IgD-negative memory B cell (primary cell): ENCODE results near the gene MYD88. TPM values are rescaled to one million over a fixed set of nuclear protein-coding genes. Genes with fewer than 3 reads are reported as not detected.
A peak's percentile ranks its signal among the peaks of the same experiment; 100 is the strongest.

Experiments
- H3K27ac Mint-ChIP-seq, 3 donors: one replicate each; pipeline ENCODE4 v1.8.0; 2020 to 2022; ENCODE audit warnings: mild to moderate bottlenecking in 3 of 3, mixed read lengths in 3 of 3, moderate library complexity in 1 of 3
- H3K27me3 Mint-ChIP-seq: one replicate; pipeline ENCODE4 v1.8.0; 2021; ENCODE audit warnings: mixed read lengths
- H3K36me3 Mint-ChIP-seq: one replicate; pipeline ENCODE4 v1.8.0; 2020; ENCODE audit warnings: mild to moderate bottlenecking, mixed read lengths
- H3K4me1 Mint-ChIP-seq, 3 donors: one replicate each; pipeline ENCODE4 v1.8.0; 2020 to 2022; ENCODE audit warnings: mixed read lengths in 3 of 3, mild to moderate bottlenecking in 1 of 3
- H3K4me3 Mint-ChIP-seq, 4 donors: one replicate each; pipeline ENCODE4 v1.8.0; 2020 to 2022; ENCODE audit warnings: mild to moderate bottlenecking in 4 of 4, mixed read lengths in 4 of 4, moderate library complexity in 3 of 4
- H3K9me3 Mint-ChIP-seq, 3 donors: one replicate each; pipeline ENCODE4 v1.8.0; 2020 to 2021; ENCODE audit warnings: mixed read lengths in 3 of 3, mild to moderate bottlenecking in 1 of 3
- polyA plus RNA-seq: library from polyadenylated mRNA; unstranded; fragments of 300-500 nt; fragmentation: Illumina TruSeq; gene quantifications from one replicate; pipeline ENCODE4 v1.2.3, GENCODE V29; 2021

The MYD88 gene
- 83.0 TPM for polyA plus RNA-seq

GRCh38 chr3:38138349-38139190, at the start of gene MYD88:
MYD88 (plus strand) TSS chr3:38138661; CDS start chr3:38138701, 40 bp downstream.
- Mint-ChIP-seq H3K36me3 (peaks cover 5% of the 10 kb centered on the region), H3K9me3 (no peaks in the 10 kb centered on the region), H3K27ac (peak within 1 kb of the TSS; percentile 78 to 99 (median 99)), H3K27me3 (no peaks in the 10 kb centered on the region), H3K4me1 (peaks cover 28 to 52% (median 38%) of the 10 kb centered on the region in 3 donors), H3K4me3 (peak within 1 kb of the TSS; percentile 89 to 98 (median 96))

- H3K27me3 Mint-ChIP-seq, result no peaks in the 10 kb centered on the region
These were observed 49.3 kb upstream of the MYD88 start for GRCh38 chr3:38089163-38089562.

GRCh38 chr3:38090453-38090852, 48.0 kb upstream of the MYD88 start:
- Mint-ChIP-seq H3K27me3 (no peaks in the 10 kb centered on the region), H3K4me3 (no peak overlapping the region), H3K36me3 (peaks cover 3% of the 10 kb centered on the region), H3K9me3 (peaks cover 0 to 1% (median 0%) of the 10 kb centered on the region in 3 donors), H3K27ac (no peak overlapping the region), H3K4me1 (peaks cover 0 to 5% (median 1%) of the 10 kb centered on the region in 3 donors)

More at GRCh38 chr3:38089163-38089562, 49.3 kb upstream of the MYD88 start:
- Mint-ChIP-seq H3K4me3 (peak overlapping the region in 1 of 4 donors; percentile 25), H3K36me3 (peaks cover 5% of the 10 kb centered on the region), H3K4me1 (peaks cover 0 to 5% (median 1%) of the 10 kb centered on the region in 3 donors), H3K9me3 (peaks cover 0 to 4% (median 2%) of the 10 kb centered on the region in 3 donors), H3K27ac (no peak overlapping the region)

GRCh38 chr3:38094999-38095398, 43.5 kb upstream of the MYD88 start:
- Mint-ChIP-seq H3K27me3 (peaks cover 8% of the 10 kb centered on the region), H3K9me3 (peaks cover 0 to 1% (median 0%) of the 10 kb centered on the region in 3 donors), H3K4me1 (peaks cover 0 to 5% (median 1%) of the 10 kb centered on the region in 3 donors), H3K27ac (peak overlapping the region in 1 of 3 donors; percentile 4), H3K4me3 (no peak overlapping the region), H3K36me3 (peaks cover 3% of the 10 kb centered on the region)

- Mint-ChIP-seq H3K4me1 (peaks cover 0 to 5% (median 1%) of the 10 kb centered on the region in 3 donors), H3K27me3 (peaks cover 8% of the 10 kb centered on the region), H3K9me3 (peaks cover 0 to 1% (median 0%) of the 10 kb centered on the region in 3 donors), H3K27ac (peak overlapping the region in 1 of 3 donors; percentile 4), H3K36me3 (peaks cover 3% of the 10 kb centered on the region), H3K4me3 (no peak overlapping the region)
These were observed 42.6 kb upstream of the MYD88 start for GRCh38 chr3:38095669-38096483.

GRCh38 chr3:38097446-38098375, 40.8 kb upstream of the MYD88 start:
- H3K4me3 Mint-ChIP-seq, result no peak overlapping the region
- no peaks in the 10 kb centered on the region for H3K9me3 Mint-ChIP-seq
- H3K27ac Mint-ChIP-seq, result no peak overlapping the region
- peaks cover 3% of the 10 kb centered on the region for H3K36me3 Mint-ChIP-seq
- peaks cover 8% of the 10 kb centered on the region for H3K27me3 Mint-ChIP-seq
- peaks cover 5 to 6% (median 6%) of the 10 kb centered on the region in 3 donors for H3K4me1 Mint-ChIP-seq

- Mint-ChIP-seq H3K4me3 (no peak overlapping the region), H3K27ac (no peak overlapping the region), H3K27me3 (peaks cover 8% of the 10 kb centered on the region)
These were observed 40.1 kb upstream of the MYD88 start for GRCh38 chr3:38098376-38098723.

GRCh38 chr3:38099518-38099917, 38.9 kb upstream of the MYD88 start:
- Mint-ChIP-seq H3K27me3 (peaks cover 8% of the 10 kb centered on the region), H3K4me1 (peaks cover 6 to 9% (median 6%) of the 10 kb centered on the region in 3 donors), H3K36me3 (peaks cover under 1% of the 10 kb centered on the region), H3K4me3 (no peak overlapping the region), H3K9me3 (peaks cover 1 to 3% (median 2%) of the 10 kb centered on the region in 3 donors), H3K27ac (no peak overlapping the region)

More at GRCh38 chr3:38098376-38098723, 40.1 kb upstream of the MYD88 start:
- peaks cover 3% of the 10 kb centered on the region for H3K36me3 Mint-ChIP-seq
- H3K9me3 Mint-ChIP-seq, result peaks cover 0 to 1% (median 0%) of the 10 kb centered on the region in 3 donors
- peaks cover 6 to 9% (median 6%) of the 10 kb centered on the region in 3 donors for H3K4me1 Mint-ChIP-seq

- Mint-ChIP-seq H3K9me3 (peaks cover 1 to 10% (median 3%) of the 10 kb centered on the region in 3 donors), H3K4me3 (no peak overlapping the region), H3K27me3 (peaks cover 8% of the 10 kb centered on the region), H3K36me3 (peaks cover 2% of the 10 kb centered on the region), H3K27ac (no peak overlapping the region), H3K4me1 (peaks cover 6 to 9% (median 6%) of the 10 kb centered on the region in 3 donors)
These were observed 38.0 kb upstream of the MYD88 start for GRCh38 chr3:38100498-38100897.

- H3K27ac Mint-ChIP-seq, result no peak overlapping the region
- H3K4me1 Mint-ChIP-seq, result peaks cover 6 to 9% (median 6%) of the 10 kb centered on the region in 3 donors
- H3K4me3 Mint-ChIP-seq, result no peak overlapping the region
- peaks cover 10% of the 10 kb centered on the region for H3K27me3 Mint-ChIP-seq
- peaks cover 3 to 10% (median 5%) of the 10 kb centered on the region in 3 donors for H3K9me3 Mint-ChIP-seq
- peaks cover 2% of the 10 kb centered on the region for H3K36me3 Mint-ChIP-seq
These were observed 36.5 kb upstream of the MYD88 start for GRCh38 chr3:38101811-38102443.

GRCh38 chr3:38102444-38102814, 36.0 kb upstream of the MYD88 start:
- Mint-ChIP-seq H3K36me3 (peaks cover 2% of the 10 kb centered on the region), H3K9me3 (peaks cover 3 to 10% (median 5%) of the 10 kb centered on the region in 3 donors), H3K27ac (no peak overlapping the region), H3K4me3 (no peak overlapping the region), H3K4me1 (peaks cover 6 to 9% (median 6%) of the 10 kb centered on the region in 3 donors), H3K27me3 (peaks cover 10% of the 10 kb centered on the region)

- peaks cover 2% of the 10 kb centered on the region for H3K36me3 Mint-ChIP-seq
- H3K27ac Mint-ChIP-seq, result no peak overlapping the region
- peaks cover 3 to 10% (median 5%) of the 10 kb centered on the region in 3 donors for H3K9me3 Mint-ChIP-seq
- H3K27me3 Mint-ChIP-seq, result peaks cover 2% of the 10 kb centered on the region
- no peak overlapping the region for H3K4me3 Mint-ChIP-seq
- peaks cover 6 to 9% (median 6%) of the 10 kb centered on the region in 3 donors for H3K4me1 Mint-ChIP-seq
These were observed 32.9 kb upstream of the MYD88 start for GRCh38 chr3:38105525-38105924.

- peaks cover 2 to 10% (median 5%) of the 10 kb centered on the region in 3 donors for H3K9me3 Mint-ChIP-seq
- peaks cover 2% of the 10 kb centered on the region for H3K36me3 Mint-ChIP-seq
- H3K4me3 Mint-ChIP-seq, result no peak overlapping the region
- H3K27me3 Mint-ChIP-seq, result peaks cover 2% of the 10 kb centered on the region
- no peak overlapping the region for H3K27ac Mint-ChIP-seq
- peaks cover 0 to 3% (median 0%) of the 10 kb centered on the region in 3 donors for H3K4me1 Mint-ChIP-seq
These were observed 30.4 kb upstream of the MYD88 start for GRCh38 chr3:38107911-38108648.
